Measurements from ENCODE around the gene FHOD3. TPM values are rescaled to one million over a fixed set of nuclear protein-coding genes. Genes with fewer than 3 reads are reported as not detected.

The FHOD3 gene
- total and polyA plus RNA-seq, 2 of the 13 experiments (the other 11 are each of a cell fraction or from before 2014, with no cell fraction given) = 0.07 TPM; not detected in 1

GRCh38 chr18:36454848-36455458 is 157.4 kb downstream of the FHOD3 start:
- FAIRE-seq = no peak
- ChIA-PET CTCF (ENCODE audit: low intra/inter-chr PET ratio, low total read pairs) (no interaction called here), POLR2A (no interaction called here)
- no peak overlapping the region for H3K4me3 ChIP-seq (replicated peaks in 1 of 3; ENCODE audit: insufficient read depth in 1 of 3, low read depth in 2 of 3, low read length in 3 of 3)
- no TSS peak for BruUV-seq (replicated peaks)
- no peaks in the 10 kb centered on the region for H3K9me3 ChIP-seq (ENCODE audit: low read length)
- H2AFZ ChIP-seq (ENCODE audit: low read length) = no peak overlapping the region
- H3K27ac ChIP-seq (ENCODE audit: extremely low read length, insufficient read depth, low read length) = no peak overlapping the region
- TF ChIP-seq SOX13 (IDR thresholded peaks at IDR 0.05) (no peak), SOX13 (CRISPR knock-in tag; conservative IDR thresholded peaks at IDR 0.05 in 1 of 2, IDR thresholded peaks at IDR 0.05 in 1 of 2) (0 out of 4 replicates have a peak, but pooled peaks of 1 of the 2 experiments have one; percentile 17), KAT8 (CRISPR knock-in tag; IDR thresholded peaks at IDR 0.05) (no peak)
- no peak for DNase-seq (ENCODE audit: low spot score)
- no peak; the same call in 2 of the 3 replicates for ATAC-seq
- H3K4me1 ChIP-seq (ENCODE audit: insufficient read depth, low read length) = peaks cover 20% of the 10 kb centered on the region; the same call in 1 of the 2 replicates
- no peaks in the 10 kb centered on the region for H3K79me2 ChIP-seq (ENCODE audit: insufficient read depth, low read length)
- H4K20me1 ChIP-seq (ENCODE audit: insufficient read depth, low read length) = no peaks in the 10 kb centered on the region
- H3K36me3 ChIP-seq (replicated peaks in 1 of 2; ENCODE audit: control insufficient read depth in 1 of 2, insufficient read depth in 2 of 2, low read length in 2 of 2) = no peaks in the 10 kb centered on the region
- H3K4me2 ChIP-seq (ENCODE audit: low read depth, low read length) = no peak overlapping the region
- no peak overlapping the region for H3K9ac ChIP-seq (ENCODE audit: insufficient read depth, low read depth, low read length)
- peaks cover 0 to 8% of the 10 kb centered on the region in 2 experiments; a peak in 1 of 5 replicates for H3K27me3 ChIP-seq (ENCODE audit: control insufficient read depth in 1 of 2, insufficient read depth in 2 of 2, low read length in 2 of 2)
- 19% methylated on average over 4 of the region's 4 CpGs for WGBS (ENCODE audit: low lambda C conversion rate)
- intact Hi-C loops (cut with micrococcal nuclease; ENCODE audit: unreplicated experiment) (no loop called here), in situ Hi-C loops (cut with HindIII; ENCODE audit: extremely low pct_ligation_motif_present, low pct_unique_long_range_greater_than_20kb) (no loop called here)

GRCh38 chr18:36455931-36456330 is 158.4 kb downstream of the FHOD3 start:
- FAIRE-seq (no peak), ATAC-seq (no peak), DNase-seq (ENCODE audit: low spot score) (no peak)
- H3K4me1 ChIP-seq (ENCODE audit: insufficient read depth, low read length) = peaks cover 20% of the 10 kb centered on the region; the same call in 1 of the 2 replicates
- POLR2A ChIA-PET = no interaction called here
- in situ Hi-C loops (cut with HindIII; ENCODE audit: extremely low pct_ligation_motif_present, low pct_unique_long_range_greater_than_20kb) = no loop called here
- peaks cover 0 to 8% of the 10 kb centered on the region in 2 experiments; a peak in 1 of 5 replicates for H3K27me3 ChIP-seq (ENCODE audit: control insufficient read depth in 1 of 2, insufficient read depth in 2 of 2, low read length in 2 of 2)
- CTCF ChIA-PET (ENCODE audit: low intra/inter-chr PET ratio, low total read pairs) = no interaction called here
- no peak overlapping the region for H3K4me3 ChIP-seq (replicated peaks in 1 of 3; ENCODE audit: insufficient read depth in 1 of 3, low read depth in 2 of 3, low read length in 3 of 3)
- no peak overlapping the region for H2AFZ ChIP-seq (ENCODE audit: low read length)
- no peak overlapping the region for H3K27ac ChIP-seq (ENCODE audit: extremely low read length, insufficient read depth, low read length)
- H3K36me3 ChIP-seq (replicated peaks in 1 of 2; ENCODE audit: control insufficient read depth in 1 of 2, insufficient read depth in 2 of 2, low read length in 2 of 2) = no peaks in the 10 kb centered on the region
- no peaks in the 10 kb centered on the region for H4K20me1 ChIP-seq (ENCODE audit: insufficient read depth, low read length)
- H3K4me2 ChIP-seq (ENCODE audit: low read depth, low read length) = no peak overlapping the region
- TF ChIP-seq ZNF350 (CRISPR knock-in tag; IDR thresholded peaks at IDR 0.05; ENCODE audit: borderline replicate concordance, low read depth) (no peak), NR0B2 (CRISPR knock-in tag; IDR thresholded peaks at IDR 0.05) (no peak), ZNF234 (CRISPR knock-in tag; conservative IDR thresholded peaks at IDR 0.05) (no peak), TBL1XR1 (IDR thresholded peaks at IDR 0.05; ENCODE audit: borderline replicate concordance, low read length, partially characterized antibody) (no peak), NPAS2 (CRISPR knock-in tag; IDR thresholded peaks at IDR 0.05; ENCODE audit: borderline replicate concordance) (no peak), ZNF331 (CRISPR knock-in tag; IDR thresholded peaks at IDR 0.05) (no peak), ZSCAN25 (CRISPR knock-in tag; IDR thresholded peaks at IDR 0.05) (no peak), IKZF1 (IDR thresholded peaks at IDR 0.05) (no peak), ZNF451 (CRISPR knock-in tag; IDR thresholded peaks at IDR 0.05) (no peak), MYPOP (CRISPR knock-in tag; IDR thresholded peaks at IDR 0.05) (no peak), ZNF615 (CRISPR knock-in tag; IDR thresholded peaks at IDR 0.05; ENCODE audit: borderline replicate concordance) (no peak)
- intact Hi-C loops (cut with micrococcal nuclease; ENCODE audit: unreplicated experiment) = no loop called here
- BruUV-seq (replicated peaks) = no TSS peak
- H3K9ac ChIP-seq (ENCODE audit: insufficient read depth, low read depth, low read length) = no peak overlapping the region
- WGBS (ENCODE audit: low lambda C conversion rate) = 38% methylated on average over 4 of the region's 4 CpGs
- no peaks in the 10 kb centered on the region for H3K79me2 ChIP-seq (ENCODE audit: insufficient read depth, low read length)
- no peaks in the 10 kb centered on the region for H3K9me3 ChIP-seq (ENCODE audit: low read length)

Measured in HepG2 (cell line).